Karpas-422 (cell line): Measurements from ENCODE around the gene ADORA1. TPM values are rescaled to one million over a fixed set of nuclear protein-coding genes. Genes with fewer than 3 reads are reported as not detected.

Experiments
- DNase-seq: peaks from one replicate; pipeline ENCODE4 v3.0.0-alpha.2; 2015
- H2AFZ ChIP-seq: fragments of 200-600 bp; sonication (generic); 2 replicates; pipeline ENCODE4 v1.6.1; 2014; ENCODE audit warnings: antibody characterized with exemption, low read length, mixed read lengths
- H3K27ac ChIP-seq: fragments of 200-600 bp; sonication (generic); 2 replicates; pipeline ENCODE4 v1.5.1; 2014; ENCODE audit warnings: mild to moderate bottlenecking, low read length, moderate library complexity
- H3K27me3 ChIP-seq: fragments of 200-600 bp; sonication (generic); 2 replicates; pipeline ENCODE4 v1.6.1; 2014; ENCODE audit warnings: low read length, mixed read lengths
- H3K36me3 ChIP-seq: fragments of 200-600 bp; sonication (generic); 2 replicates; pipeline ENCODE4 v1.6.1; 2014; ENCODE audit warnings: low read length, mixed read lengths; ENCODE audit not compliant: insufficient read depth
- H3K4me1 ChIP-seq: fragments of 200-600 bp; sonication (generic); 2 replicates; pipeline ENCODE4 v1.6.1; 2014; ENCODE audit warnings: mild to moderate bottlenecking, low read length, mixed read lengths
- H3K4me2 ChIP-seq: fragments of 200-600 bp; sonication (generic); 2 replicates; pipeline ENCODE4 v1.6.1; 2014; ENCODE audit warnings: low read length, low read depth, mild to moderate bottlenecking; ENCODE audit not compliant: poor library complexity, severe bottlenecking
- H3K4me3 ChIP-seq: fragments of 200-600 bp; sonication (generic); 2 replicates; pipeline ENCODE4 v1.5.1; 2014; ENCODE audit warnings: mild to moderate bottlenecking, antibody characterized with exemption, low read length, mixed read lengths
- H3K79me2 ChIP-seq: fragments of 200-600 bp; sonication (generic); 2 replicates; pipeline ENCODE4 v1.6.1; 2014; ENCODE audit warnings: mild to moderate bottlenecking, low read length, mixed read lengths
- H3K9ac ChIP-seq: fragments of 200-600 bp; sonication (generic); 2 replicates; pipeline ENCODE4 v1.6.0; 2014; ENCODE audit warnings: low read length
- H3K9me2 ChIP-seq: fragments of 200-600 bp; sonication (generic), shearing (Covaris generic); replicated peaks from 2 replicates; pipeline ENCODE4 v1.6.0; 2014; ENCODE audit warnings: mild to moderate bottlenecking, low read length, moderate library complexity; ENCODE audit not compliant: insufficient read depth
- H3K9me3 ChIP-seq: fragments of 300-700, 200-600 bp; sonication (generic); 2 replicates; pipeline ENCODE4 v1.6.1; 2014; ENCODE audit warnings: low read length, mixed read lengths
- H4K20me1 ChIP-seq: fragments of 200-600 bp; sonication (generic); 2 replicates; pipeline ENCODE4 v1.6.1; 2014; ENCODE audit warnings: mild to moderate bottlenecking, antibody characterized with exemption, low read length, low read depth; ENCODE audit not compliant: insufficient read depth
- total RNA-seq: library from RNA; depleted of rRNA; stranded (reverse); fragments of >200 nt; shearing (Covaris generic); gene quantifications from 2 replicates; pipeline ENCODE4 v1.2.3, GENCODE V29; 2014; ENCODE audit warnings: low replicate concordance

The ADORA1 gene
- total RNA-seq, 1 experiment from 2014 or later = not detected

DNA sequence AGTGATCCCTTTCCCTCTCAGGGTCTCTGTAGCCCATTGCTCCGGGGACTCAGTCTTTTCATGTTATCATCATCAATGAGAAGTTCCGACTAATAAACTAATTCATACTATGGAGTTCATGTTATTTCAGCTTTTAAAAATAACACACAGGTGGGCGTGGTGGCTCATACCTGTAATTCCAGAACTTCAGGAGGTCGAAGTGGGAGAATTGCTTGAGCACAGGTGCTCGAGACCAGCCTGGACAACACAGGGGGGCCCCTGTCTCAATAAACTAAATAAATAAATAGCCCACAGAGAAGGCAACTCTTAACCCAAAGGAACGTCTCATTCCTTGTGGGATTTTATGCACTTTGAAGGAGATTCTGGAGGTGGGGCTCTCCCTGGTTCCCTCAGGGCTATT, 33.6 kb downstream of the ADORA1 start:
- no peak for DNase-seq
- no peak overlapping the region for H3K27ac ChIP-seq
- peaks cover 15% of the 10 kb centered on the region for H3K4me1 ChIP-seq
- no peak overlapping the region for H3K4me2 ChIP-seq
- H3K4me3 ChIP-seq = no peak overlapping the region
- no peaks in the 10 kb centered on the region for H3K9me2 ChIP-seq
- no peaks in the 10 kb centered on the region for H3K27me3 ChIP-seq
- no peaks in the 10 kb centered on the region for H3K9me3 ChIP-seq
- no peaks in the 10 kb centered on the region for H3K79me2 ChIP-seq
- H3K36me3 ChIP-seq = no peaks in the 10 kb centered on the region
- H4K20me1 ChIP-seq = no peaks in the 10 kb centered on the region
- H2AFZ ChIP-seq = no peak overlapping the region
- no peak overlapping the region for H3K9ac ChIP-seq

DNA sequence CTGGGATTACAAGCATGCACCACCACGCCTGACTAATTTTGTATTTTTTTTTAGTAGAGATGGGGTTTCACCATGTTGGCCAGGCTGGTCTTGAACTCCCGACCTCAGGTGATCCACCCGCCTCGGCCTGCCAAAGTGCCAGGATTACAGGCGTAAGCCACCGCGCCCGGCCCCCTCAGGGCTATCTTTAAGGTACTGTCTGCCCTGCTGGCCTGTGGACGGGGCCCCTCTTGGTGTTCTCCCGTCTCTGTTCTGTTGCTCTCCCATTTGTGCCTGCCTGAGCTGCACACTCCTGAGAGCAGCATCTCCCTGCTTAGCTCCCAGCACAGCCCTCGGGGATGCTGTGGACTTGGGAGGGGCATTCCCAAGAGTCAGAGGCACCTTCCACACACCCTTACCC, 34.2 kb downstream of the ADORA1 start:
- DNase-seq = no peak
- no peaks in the 10 kb centered on the region for H3K36me3 ChIP-seq

GRCh38 chr1:203162403-203162802, 34.9 kb downstream of the ADORA1 start:
- no peaks in the 10 kb centered on the region for H3K9me2 ChIP-seq
- no peaks in the 10 kb centered on the region for H3K36me3 ChIP-seq
- H3K4me3 ChIP-seq = no peak overlapping the region
- no peak overlapping the region for H3K9ac ChIP-seq
- no peaks in the 10 kb centered on the region for H3K79me2 ChIP-seq
- no peak for DNase-seq
- no peak overlapping the region for H2AFZ ChIP-seq
- H3K27ac ChIP-seq = no peak overlapping the region
- no peak overlapping the region for H3K4me2 ChIP-seq
- peaks cover 27% of the 10 kb centered on the region for H3K4me1 ChIP-seq
- H3K9me3 ChIP-seq = no peaks in the 10 kb centered on the region
- no peaks in the 10 kb centered on the region for H4K20me1 ChIP-seq
- H3K27me3 ChIP-seq = no peaks in the 10 kb centered on the region

More for the DNA sequence above, 34.2 kb downstream of the ADORA1 start:
- Histone ChIP-seq H4K20me1 (no peaks in the 10 kb centered on the region), H3K4me3 (no peak overlapping the region), H3K79me2 (no peaks in the 10 kb centered on the region), H3K27me3 (no peaks in the 10 kb centered on the region), H3K4me2 (no peak overlapping the region), H3K9me3 (no peaks in the 10 kb centered on the region), H3K27ac (no peak overlapping the region), H3K9me2 (no peaks in the 10 kb centered on the region), H3K4me1 (peaks cover 20% of the 10 kb centered on the region), H2AFZ (no peak overlapping the region), H3K9ac (no peak overlapping the region)

DNA sequence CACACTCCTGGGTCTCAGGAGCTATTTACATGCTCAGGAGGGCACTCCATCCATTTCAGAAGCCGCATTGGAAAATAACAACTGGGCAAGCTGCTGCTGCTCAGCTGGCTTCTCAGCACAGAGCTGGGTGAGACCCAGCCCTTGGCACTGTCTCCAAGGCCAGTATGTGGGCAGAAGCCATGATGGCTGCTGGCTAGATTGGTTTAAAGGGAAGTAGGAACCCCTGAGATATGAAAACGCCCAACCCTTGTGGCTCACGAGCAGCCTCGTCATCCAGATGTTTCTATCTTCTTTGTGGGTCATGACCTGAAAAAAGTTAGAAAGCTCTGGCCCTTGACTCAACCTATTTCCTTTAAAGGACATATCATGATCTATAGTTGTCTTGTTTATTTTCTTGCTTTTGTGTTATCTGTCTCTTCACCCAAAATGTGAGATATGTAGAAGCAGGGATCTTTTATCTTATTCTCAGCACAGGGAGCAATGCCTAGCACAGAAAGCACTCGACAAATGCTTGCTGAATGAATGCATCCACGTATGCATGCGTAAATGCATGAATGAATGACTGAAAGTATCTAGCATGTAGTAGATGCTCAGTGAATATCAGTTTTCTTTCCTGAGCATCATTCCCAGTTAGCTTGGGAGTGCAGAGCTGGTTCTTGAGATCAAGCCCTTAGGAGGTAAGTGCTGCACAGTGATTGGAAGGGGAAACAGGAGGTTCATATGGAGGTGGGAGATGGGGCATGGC, 36.5 kb downstream of the ADORA1 start:
- Histone ChIP-seq H3K36me3 (peaks cover 3% of the 10 kb centered on the region; the same call in 1 of the 2 replicates), H3K4me3 (no peak overlapping the region), H3K9ac (no peak overlapping the region), H3K4me2 (no peak overlapping the region), H3K9me2 (no peaks in the 10 kb centered on the region), H3K4me1 (peaks cover 44% of the 10 kb centered on the region), H3K79me2 (no peaks in the 10 kb centered on the region), H2AFZ (no peak overlapping the region), H3K27ac (no peak overlapping the region), H4K20me1 (no peaks in the 10 kb centered on the region), H3K9me3 (no peaks in the 10 kb centered on the region), H3K27me3 (no peaks in the 10 kb centered on the region)
- DNase-seq = peak; percentile 57

GRCh38 chr1:203165101-203165799, 37.7 kb downstream of the ADORA1 start:
- H3K9ac ChIP-seq = no peak overlapping the region
- H3K9me2 ChIP-seq = no peaks in the 10 kb centered on the region
- DNase-seq = no peak
- peaks cover 14% of the 10 kb centered on the region for H3K36me3 ChIP-seq
- no peak overlapping the region for H3K27ac ChIP-seq
- no peak overlapping the region for H3K4me3 ChIP-seq
- peaks cover 55% of the 10 kb centered on the region for H3K4me1 ChIP-seq
- H3K4me2 ChIP-seq = no peak overlapping the region
- no peaks in the 10 kb centered on the region for H3K27me3 ChIP-seq
- H3K9me3 ChIP-seq = no peaks in the 10 kb centered on the region
- H4K20me1 ChIP-seq = no peaks in the 10 kb centered on the region
- no peaks in the 10 kb centered on the region for H3K79me2 ChIP-seq
- H2AFZ ChIP-seq = no peak overlapping the region

- H3K27me3 ChIP-seq = no peaks in the 10 kb centered on the region
- H3K4me2 ChIP-seq = no peak overlapping the region
- H3K9me2 ChIP-seq = no peaks in the 10 kb centered on the region
- no peaks in the 10 kb centered on the region for H4K20me1 ChIP-seq
- no peaks in the 10 kb centered on the region for H3K79me2 ChIP-seq
- DNase-seq = no peak
- H3K36me3 ChIP-seq = peaks cover 20% of the 10 kb centered on the region
- H3K9me3 ChIP-seq = no peaks in the 10 kb centered on the region
- no peak overlapping the region for H3K4me3 ChIP-seq
- H3K9ac ChIP-seq = no peak overlapping the region
- peaks cover 61% of the 10 kb centered on the region for H3K4me1 ChIP-seq
- H3K27ac ChIP-seq = no peak overlapping the region
- no peak overlapping the region for H2AFZ ChIP-seq
Observed at GRCh38 chr1:203165800-203166161, 38.3 kb downstream of the ADORA1 start.

GRCh38 chr1:203166192-203166940, 38.8 kb downstream of the ADORA1 start:
- Histone ChIP-seq H3K4me3 (no peak overlapping the region), H3K9ac (0 out of 2 replicates have a peak overlapping the region, but pooled peaks have one; percentile 31), H3K79me2 (no peaks in the 10 kb centered on the region), H3K9me2 (no peaks in the 10 kb centered on the region), H4K20me1 (peaks cover 2% of the 10 kb centered on the region; the same call in 1 of the 2 replicates), H3K9me3 (no peaks in the 10 kb centered on the region), H3K36me3 (peaks cover 22% of the 10 kb centered on the region), H3K27me3 (no peaks in the 10 kb centered on the region), H3K4me1 (peaks cover 67% of the 10 kb centered on the region), H3K4me2 (peak overlapping the region; percentile 21), H3K27ac (peak overlapping the region; percentile 50), H2AFZ (no peak overlapping the region)
- peak; percentile 93 for DNase-seq
